Measurements from ENCODE around the gene PHACTR3.

PHACTR3 gene

DNA sequence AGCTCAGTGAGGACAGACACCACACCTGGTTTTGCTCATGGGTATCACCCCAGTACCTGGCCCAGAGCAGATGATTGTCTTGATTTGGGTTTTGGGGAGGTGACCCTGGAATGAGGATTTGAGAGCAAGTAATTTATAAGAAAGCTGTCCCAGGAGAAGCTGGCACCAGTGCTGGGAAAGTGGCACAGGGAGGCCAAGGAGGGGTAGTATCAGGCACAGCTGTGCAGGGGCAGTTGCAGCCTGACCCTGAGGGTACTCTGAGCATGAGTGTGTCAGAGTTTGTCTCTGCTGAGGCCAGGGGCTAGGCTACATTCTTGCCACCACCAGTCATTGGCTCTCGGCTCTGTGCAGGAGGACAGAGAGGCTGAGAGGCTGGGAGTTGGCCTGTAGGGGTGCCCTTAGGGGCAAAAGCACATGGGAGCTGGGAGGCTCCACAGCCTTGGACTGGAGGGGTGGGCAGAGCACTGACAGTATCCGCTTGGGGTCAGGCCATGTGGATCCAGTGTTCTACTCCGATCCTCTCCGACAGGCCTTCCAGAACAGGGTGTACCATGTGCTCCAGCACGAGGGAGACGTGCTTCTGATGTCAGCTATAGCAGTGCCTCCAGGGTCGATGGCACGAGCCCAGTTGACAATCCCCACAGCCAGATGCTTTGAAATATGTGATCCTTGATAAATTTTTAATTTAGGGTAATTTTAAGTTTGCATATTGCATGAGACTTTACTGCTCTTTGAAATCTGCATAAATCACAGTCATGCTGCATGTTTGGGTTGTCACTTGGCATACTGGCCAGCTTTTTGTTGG is 121.3 kb downstream of the PHACTR3 start:
- peak in 1 of 56 donors; percentile 17 for DNase-seq

DNA sequence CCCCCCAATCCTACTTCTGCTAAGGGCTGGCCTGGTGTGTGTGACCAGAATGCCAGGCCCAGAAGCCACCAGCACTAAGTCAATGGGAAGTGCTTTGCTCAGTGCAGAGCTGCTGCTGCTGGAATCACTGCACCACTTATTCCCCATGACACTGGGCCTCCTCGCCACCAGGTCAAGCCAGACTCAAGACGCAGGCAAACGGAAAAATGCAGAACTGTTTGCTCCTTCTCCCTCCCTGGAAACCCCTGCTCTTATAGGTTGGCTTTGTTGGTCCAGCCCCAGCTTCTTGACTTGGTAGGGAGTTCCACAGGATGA is 121.9 kb downstream of the PHACTR3 start:
- no peak for DNase-seq

DNA sequence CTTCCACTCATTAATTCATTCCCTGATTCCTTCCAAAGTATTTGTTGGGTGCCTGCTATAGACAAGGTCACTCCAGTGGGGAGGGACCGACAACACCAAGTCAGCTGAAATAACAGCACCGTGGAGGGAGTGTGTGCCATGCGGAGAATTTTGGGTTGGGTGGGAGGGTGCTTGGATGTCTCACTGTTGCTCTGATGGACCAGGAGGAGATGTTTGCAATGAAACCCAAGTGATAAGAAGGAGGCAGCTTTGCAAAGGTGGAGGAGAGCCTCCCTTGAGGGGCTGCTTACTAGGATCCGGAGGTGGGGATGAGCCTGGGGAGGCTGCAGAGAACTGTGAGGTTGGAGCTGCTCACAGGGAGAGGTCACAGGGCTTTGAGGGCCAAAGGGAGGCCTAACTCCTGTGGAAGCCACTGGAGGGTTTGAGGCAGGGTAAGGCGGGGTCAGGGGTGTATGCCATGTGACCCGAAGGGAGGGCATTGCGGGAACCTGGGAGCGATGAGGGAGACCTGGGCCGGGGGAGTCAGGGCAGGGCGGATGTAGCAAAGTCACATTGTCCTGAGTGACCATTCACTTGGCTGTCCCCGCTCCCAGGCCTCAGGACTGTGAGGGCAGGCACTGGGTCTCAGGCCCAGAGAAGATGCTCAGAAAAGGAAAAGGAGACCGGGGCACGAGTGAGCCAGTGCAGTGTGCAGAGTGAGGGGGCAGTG is 124.5 kb downstream of the PHACTR3 start:
- DNase-seq, result no peak

DNA sequence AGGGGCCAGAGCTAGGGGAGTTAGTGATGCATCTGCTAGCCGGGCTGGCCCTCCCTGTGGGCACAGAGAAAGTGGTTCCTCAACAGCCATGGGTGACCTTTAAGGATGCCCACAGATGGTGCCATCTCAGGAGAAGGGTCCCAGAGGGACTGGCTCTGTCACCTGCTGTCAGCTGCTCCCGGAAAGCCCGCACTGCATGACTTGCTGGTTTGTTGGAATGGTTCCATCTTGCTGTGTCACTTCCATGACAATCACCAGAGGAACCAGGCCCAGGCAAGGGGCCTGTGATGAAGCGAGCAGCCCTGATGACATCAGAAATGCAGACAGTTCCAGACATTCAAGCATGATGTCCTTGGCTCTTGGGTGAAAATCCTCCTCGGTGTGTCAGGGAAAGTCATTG is 125.2 kb downstream of the PHACTR3 start:
- DNase-seq, result peak in 1 of 56 donors; percentile 46

DNA sequence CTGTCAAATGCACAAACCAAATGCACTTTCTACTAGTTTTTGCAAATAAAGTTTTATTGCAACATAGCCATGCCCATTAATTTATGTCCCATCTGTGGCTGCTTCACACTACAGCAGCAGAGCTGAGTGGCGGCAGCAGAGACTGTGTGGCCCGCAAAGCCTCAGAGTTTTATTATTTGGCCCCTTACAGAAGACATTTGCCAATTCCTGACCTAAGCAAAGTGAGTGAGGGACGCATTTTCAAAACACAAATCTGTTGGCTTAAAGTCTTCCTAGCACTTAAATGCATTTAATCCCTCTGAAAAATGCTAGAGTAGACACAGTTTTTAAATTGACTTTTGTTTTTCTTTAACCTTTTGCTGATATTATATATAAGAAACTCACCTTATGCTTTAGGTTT is 126.4 kb downstream of the PHACTR3 start:
- no peak for DNase-seq

DNA sequence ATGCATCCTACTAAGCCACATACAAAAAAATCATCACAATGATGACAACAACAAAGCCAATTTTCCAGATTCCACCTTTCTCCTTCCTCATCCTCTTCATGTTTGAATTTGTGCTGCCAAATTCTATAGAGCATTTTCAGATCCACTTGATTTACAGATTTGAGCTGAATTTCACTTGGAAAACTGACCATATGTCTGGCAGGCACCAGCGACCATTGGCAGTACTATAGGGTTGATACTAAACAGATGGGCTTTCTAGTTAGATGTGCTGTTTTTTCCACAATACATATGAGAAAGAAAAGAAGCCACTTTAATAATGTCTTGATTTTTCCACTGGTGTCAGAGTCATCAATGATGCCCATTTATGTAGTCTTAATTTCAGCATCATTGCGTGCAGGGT is 127.0 kb downstream of the PHACTR3 start:
- DNase-seq, result no peak

DNA sequence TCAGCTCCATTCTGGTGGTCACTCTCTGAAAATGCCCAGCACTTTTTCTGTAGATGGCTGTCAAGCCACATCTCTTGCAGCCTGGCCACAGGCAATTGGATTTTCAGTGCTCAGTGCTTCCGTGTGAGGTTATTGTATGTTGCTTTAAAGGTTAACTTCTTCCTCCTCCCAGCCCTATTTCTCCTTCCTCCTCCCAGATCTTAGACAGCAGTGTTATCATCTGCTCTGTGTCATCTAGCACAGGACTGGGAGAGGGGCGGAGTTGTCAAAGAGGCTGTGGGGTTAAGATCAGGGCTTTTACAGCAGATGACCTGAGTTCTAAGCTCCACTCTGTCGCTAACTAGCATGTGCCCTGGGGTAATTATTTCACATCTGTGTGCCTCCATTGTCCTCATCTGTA is 129.0 kb downstream of the PHACTR3 start:
- no peak for DNase-seq

DNA sequence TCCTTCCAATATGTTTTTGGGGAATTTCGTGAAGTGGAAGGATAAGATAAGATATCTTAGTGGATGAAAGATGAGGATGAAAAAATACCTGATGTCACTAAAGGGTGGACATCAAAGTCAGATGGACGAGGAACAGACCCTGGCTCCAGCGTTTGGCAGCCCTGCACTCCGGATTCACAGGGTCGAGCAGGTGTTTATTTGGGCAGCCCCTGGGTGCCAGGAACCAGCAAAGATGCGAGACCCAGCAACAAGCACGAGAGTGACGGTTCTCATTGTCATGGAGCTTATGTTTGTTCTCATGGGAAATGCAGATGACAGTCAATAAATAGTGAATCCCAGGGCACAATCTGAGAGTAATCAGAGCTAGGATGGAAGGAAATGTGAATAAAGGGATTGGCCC is 131.1 kb downstream of the PHACTR3 start:
- DNase-seq, result no peak

DNA sequence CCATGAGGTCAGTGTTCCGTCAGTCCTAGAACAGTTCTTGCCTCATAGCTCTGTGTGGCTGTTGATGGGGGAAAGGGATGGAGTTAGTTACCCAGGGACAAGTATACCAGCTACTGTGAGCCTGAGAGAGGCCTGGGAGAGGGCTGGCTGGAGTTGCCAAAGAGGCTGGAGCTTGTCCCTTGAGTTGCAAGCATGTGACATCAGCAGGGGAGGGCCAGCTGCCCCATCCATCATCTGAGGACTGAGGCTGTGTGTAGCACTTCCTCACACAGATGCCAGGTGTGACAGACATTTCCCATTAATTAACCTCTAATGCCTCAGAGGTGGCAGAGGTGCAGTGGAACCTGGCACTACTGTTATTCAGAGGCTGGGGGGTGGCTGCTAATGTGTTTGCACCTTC is 131.6 kb downstream of the PHACTR3 start:
- peak in 20 of 56 donors; percentile 24 to 65 (median 34) for DNase-seq

DNA sequence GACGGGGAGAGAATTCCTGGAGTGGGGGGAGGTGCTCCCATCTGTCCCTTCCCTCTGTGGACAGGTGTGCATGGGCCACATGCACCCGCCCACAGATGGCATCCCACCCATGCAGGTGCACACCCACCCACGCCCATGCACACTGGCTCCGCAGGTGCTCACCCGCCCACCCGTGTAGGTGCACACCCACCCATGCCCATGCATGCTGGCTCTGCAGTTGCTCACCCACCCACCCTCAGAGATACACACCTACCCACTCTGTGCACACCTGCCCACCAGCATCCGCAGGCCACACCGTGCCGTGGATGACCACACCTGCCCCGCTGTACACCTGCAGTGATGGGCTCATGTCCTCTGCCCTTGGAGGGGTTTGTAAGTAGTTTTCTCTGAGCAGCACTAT is 132.0 kb downstream of the PHACTR3 start:
- DNase-seq, result peak in 1 of 56 donors; percentile 40

DNA sequence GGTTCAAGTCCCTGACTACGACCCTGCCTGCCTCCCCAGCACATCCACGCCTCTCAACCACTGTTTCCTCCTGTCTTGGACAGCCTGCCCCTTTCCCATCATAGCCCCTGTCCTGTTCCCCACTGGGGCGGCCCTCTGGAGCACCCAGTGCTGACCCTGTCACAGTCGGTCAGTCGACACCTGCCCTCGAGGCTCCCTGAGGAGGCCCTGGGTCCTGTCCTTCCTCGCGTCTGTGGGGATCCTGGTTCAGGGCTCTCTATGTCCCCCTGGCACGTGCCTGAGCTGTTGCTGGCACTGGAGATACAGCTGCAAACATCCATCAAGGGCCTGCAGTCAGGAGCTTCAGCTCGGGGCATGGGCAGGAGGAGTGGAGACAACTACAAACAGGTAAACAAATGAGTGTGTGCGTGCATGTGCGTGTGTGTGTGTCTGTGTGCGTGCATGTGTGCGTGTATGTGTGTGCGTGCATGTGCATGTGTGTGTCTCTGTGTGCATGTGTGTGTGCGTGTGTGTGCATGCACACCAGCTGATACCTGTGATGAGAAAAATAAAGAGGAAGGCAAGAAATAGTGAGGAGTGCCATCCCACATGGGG is 132.8 kb downstream of the PHACTR3 start:
- no peak for DNase-seq

DNA sequence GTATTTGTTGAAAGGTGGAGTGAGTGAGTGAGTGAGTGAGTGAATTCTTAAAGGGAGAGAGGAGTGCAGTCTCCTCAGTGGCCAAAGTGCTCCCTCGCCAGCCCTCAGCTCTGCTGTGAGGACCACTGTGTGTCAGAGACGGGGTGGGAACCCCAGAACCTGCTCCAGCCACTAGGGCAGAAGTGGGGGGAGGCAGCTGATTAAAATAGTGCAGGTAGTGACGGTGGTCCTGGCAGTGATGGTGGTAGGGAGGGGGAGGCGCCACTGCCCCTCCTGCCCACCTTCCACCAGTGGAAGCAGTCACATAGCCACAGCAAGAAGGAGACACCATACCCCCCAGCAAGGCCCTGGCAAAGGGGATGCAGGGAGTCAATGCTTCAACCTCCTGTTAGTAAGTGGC is 133.5 kb downstream of the PHACTR3 start:
- DNase-seq, result no peak

DNA sequence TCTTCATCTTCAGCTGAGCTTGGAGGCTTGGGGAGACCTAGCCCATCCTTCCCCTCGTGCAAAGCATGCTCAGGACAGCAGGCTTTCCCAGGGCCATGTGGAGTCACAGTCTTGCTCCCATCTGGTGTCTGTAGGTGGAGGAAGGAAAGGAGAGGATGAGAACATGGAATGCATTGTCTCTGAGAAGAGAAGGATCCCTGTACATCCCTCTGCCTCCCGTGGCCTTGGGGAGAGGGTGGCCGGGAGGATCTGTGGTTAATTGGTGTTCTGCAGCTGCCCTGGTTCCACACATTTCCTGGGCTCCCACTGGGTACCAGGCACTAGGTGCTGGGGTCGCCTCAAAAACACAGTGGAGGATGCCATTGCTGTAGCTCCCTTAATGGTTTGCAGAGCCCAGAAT is 134.5 kb downstream of the PHACTR3 start:
- DNase-seq, result no peak

DNA sequence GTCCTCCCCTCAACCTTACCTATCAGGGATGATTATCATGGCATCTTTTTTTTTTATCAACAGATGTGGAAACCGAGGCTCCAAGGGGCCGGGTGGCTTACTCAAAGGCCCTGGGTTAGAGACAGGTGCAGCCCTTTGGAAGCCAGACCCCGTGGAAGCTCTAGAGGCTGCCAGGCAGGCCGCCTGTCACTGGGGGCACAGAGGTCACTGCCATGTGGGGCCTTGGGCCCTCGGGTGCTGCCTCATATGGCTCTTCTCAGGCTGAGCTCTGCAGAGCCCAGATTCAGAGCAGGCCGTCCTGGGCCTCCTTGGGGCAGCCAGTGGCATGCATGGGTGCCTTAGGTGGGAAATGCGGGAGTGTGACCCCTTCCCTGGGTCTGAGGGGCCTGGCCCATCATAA is 136.3 kb downstream of the PHACTR3 start:
- DNase-seq, result no peak

DNA sequence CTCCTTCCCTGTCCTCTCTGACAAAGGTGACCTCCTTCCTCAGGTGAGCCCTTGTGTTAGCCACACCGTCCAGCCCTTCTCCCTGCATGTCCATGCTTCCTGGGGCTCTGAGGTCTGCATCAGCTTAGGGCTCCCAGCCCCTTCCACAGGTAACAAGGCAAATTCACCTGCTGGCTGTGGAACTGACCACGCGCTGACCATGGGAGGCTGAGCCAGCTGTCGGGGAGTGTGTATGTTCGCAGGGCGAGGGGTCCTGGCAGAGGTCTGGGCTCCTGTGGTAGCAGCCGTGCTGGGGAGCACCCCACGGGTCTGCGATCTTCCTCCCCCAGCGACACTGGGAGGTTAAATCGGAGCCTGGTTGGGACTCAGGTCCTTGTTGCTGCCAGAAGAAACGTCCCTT is 136.7 kb downstream of the PHACTR3 start:
- no peak for DNase-seq

DNA sequence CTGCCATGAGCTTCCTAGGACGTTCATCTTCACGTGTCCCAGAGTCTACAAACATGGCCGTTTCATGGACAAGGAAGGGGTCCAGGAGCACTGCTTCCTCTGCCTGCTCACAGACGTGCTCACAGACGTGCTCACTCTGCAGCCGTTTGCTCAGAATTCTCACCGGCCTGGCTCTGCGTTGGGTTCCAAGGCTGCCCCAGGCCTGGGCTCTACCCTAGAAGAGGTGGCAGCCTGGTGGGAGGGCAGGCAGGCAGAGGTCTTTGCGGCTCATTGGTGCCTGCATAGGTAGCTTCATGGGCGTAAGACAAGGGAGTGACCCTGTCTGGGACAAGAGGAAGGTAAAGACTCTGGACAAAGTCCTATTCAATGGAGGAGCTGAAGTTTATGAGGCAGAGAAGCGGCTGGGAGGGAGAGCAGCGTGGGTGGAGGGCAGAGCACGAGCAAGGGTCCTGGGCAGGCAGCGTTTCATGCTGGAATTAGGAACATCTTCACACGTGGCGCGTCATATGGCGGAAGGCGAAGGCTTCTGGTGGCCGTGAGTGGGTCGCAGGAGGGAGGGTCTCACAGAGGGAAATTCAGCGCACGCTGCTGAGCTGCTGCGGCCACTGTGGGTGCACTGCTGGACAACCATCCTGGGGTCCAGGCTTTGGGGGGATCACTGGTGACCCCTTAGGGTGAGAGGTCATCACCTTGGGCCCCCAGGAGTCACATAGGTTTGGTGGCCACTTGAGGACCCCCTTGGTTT is 138.2 kb downstream of the PHACTR3 start:
- no peak for DNase-seq

DNA sequence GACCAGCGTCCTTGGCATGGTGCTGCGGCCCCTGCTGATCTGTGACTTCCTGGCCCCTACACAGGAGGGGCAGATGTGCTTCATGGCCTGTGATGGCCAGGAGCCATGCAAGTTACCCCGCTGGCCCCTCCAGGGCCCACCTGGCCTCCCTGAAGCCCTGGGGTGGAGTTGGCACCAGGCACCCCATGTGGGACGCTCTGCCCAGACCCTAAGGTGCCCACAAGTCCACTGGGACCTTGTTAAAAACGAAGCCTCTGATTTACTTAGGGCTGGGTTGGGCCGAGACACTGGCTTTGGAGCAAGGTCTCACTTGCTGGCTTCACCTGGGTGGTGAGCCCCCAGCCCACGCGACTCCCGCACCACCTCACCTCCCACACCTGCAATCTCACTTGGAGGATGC is 139.0 kb downstream of the PHACTR3 start:
- no peak for DNase-seq

DNA sequence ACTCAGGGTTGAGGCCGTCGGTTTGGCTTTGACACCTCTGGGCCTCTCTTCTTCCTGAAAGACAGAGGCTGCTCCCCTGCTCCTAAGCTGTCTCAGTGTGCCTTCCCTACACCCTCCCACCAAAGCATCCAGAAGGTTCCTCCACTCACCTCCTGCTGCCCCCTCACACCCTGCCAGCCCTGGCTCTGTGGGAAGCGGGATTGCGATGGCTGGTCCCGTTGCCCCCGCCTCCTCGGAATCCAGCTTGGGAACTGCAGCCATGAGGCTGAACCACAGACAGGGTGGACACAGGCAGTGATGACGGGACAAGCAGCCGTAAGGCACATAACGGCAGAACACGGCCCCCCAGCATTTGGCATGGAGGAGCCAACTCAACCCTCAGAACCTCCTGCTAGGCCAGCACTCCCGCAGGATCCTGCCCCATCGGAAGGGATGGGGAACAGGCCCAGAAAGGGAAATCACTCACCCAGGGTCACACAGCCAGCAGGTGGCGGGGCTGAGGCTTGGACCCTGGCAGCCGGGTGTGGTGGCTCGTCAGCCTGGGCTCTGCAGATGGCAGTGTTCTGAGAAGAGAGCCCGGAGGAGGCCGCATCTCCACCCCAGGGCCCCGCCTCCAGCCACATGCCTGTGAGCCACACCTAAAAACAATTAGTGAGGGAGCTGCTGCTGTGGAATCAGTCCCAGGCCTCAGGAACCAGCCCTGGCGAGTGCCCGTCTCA is 139.6 kb downstream of the PHACTR3 start:
- DNase-seq, result peak in 5 of 56 donors; percentile 8 to 34 (median 26)

DNA sequence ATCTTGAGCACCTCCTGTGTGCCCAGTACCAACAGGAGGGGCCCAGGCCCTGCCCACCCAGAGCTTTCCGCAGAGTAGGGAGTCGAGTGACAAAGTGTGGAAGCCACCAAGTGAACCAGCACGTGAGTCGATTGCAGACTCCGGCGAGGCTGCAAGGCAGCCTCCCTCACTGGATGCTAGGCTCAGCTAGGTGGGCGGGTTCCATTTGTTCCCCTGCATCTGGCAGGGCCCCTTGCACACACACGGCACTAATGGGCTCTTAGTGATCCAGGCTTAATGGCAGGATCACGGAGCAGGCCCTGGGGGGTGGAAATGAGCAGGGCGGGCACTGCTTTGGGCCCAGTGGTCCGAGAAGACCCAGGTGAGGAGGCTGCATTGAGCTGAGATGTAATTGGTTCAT is 140.4 kb downstream of the PHACTR3 start:
- no peak for DNase-seq

DNA sequence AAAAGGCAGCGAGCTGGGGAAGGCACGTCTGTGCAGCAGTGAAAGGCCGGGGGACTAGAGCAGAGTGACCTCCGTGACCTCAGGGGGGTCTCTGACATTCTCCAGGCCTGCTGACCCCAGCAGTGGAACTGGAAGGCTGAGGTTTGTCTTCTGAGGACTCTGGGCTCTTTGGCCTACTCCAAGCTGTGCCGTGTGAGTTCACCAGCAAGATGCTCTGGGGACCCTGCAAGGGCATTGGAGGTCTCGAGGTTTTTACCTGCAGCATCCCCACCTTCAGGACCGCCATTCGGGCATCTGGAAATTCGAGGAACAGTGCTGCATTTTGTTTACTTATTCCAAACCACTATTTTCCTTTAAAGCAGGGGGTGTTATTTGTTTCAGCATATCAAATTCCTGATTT is 140.9 kb downstream of the PHACTR3 start:
- DNase-seq, result no peak

DNA sequence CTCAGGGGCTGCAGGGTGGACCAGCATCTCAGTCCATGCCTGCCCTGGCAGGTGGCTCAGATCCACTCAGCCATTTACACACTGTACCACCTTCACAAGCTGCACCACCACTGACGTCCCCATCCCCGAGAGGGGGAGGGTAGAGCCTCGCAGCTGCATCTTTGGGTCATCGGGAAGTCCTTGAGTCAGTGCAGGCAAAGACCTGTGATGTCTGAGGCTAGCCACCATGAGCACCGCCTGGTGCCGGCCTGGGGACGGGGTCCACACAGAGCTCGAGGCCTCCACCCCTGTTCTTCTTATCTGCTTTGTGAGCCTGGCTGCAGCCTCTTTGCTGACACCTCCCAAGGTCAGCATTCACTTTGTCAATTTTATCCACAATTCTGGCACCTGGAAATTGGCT is 141.4 kb downstream of the PHACTR3 start:
- DNase-seq, result no peak

All from nucleus accumbens (tissue), 56 donors.